HFFc6 (cell line): ENCODE results near the gene SENP7. TPM values are rescaled to one million over a fixed set of nuclear protein-coding genes. Genes with fewer than 3 reads are reported as not detected.
"Not testable (repeated sequence)": the region's sequence is repeated elsewhere in the genome, so short reads cannot be mapped to it uniquely, and the experiment has no call there.

Source experiments
- DNase-seq: peaks from one replicate; pipeline ENCODE4 v3.0.0-alpha.2; 2018
- H3K27ac Mint-ChIP-seq: 2 replicates; pipeline ENCODE4 v1.8.0; 2020; ENCODE audit warnings: mild to moderate bottlenecking, mixed read lengths
- H3K27me3 Mint-ChIP-seq: 2 replicates; pipeline ENCODE4 v1.8.0; 2021; ENCODE audit warnings: mild to moderate bottlenecking, moderate library complexity, mixed read lengths; ENCODE audit not compliant: insufficient read depth
- H3K36me3 Mint-ChIP-seq: 2 replicates; pipeline ENCODE4 v1.8.0; 2021; ENCODE audit warnings: low read depth, mixed read lengths
- H3K4me1 Mint-ChIP-seq: 2 replicates; pipeline ENCODE4 v1.8.0; 2020; ENCODE audit warnings: low read depth, mixed read lengths
- H3K4me3 Mint-ChIP-seq: 2 replicates; pipeline ENCODE4 v1.8.0; 2020; ENCODE audit warnings: mild to moderate bottlenecking, moderate library complexity, mixed read lengths
- H3K9me3 Mint-ChIP-seq: 2 replicates; pipeline ENCODE4 v1.8.0; 2020; ENCODE audit warnings: mild to moderate bottlenecking, mixed read lengths
- CTCF ChIP-seq: fragments of 200-600 bp; sonication (generic); IDR thresholded peaks from 2 replicates; pipeline ENCODE4 v1.5.0; 2021; ENCODE audit warnings: antibody characterized with exemption, mild to moderate bottlenecking
- total RNA-seq, 6 experiments: library from RNA; stranded (reverse); fragmentation: NEBNext Ultra II Directional; extraction: Animal tissue kit (Norgen Biotek cat#: 25700); gene quantifications; 2 replicates in 1 of 6; 3 replicates in 5 of 6; pipeline ENCODE4 v1.2.3, GENCODE V29; 2021

Gene SENP7
- total RNA-seq, 6 experiments from 2014 or later, result 4.1 to 6.7 (median 5.6) TPM

- H3K27me3 Mint-ChIP-seq, result no peaks in the 10 kb centered on the region
- TF ChIP-seq CTCF, result no peak
- no peaks in the 10 kb centered on the region for H3K4me1 Mint-ChIP-seq
- no peak for DNase-seq
- H3K9me3 Mint-ChIP-seq, result no peaks in the 10 kb centered on the region
- no peaks in the 10 kb centered on the region for H3K36me3 Mint-ChIP-seq
- no peak within 1 kb of the TSS for H3K27ac Mint-ChIP-seq
- H3K4me3 Mint-ChIP-seq, result no peak within 1 kb of the TSS
Measured at GRCh38 chr3:101320475-101320874, 192.5 kb downstream of the SENP7 start, which contains the start of gene IMPG2. IMPG2 (minus strand) TSS chr3:101320575; CDS start chr3:101320372, 203 bp downstream.

- Mint-ChIP-seq H3K27ac (no peak overlapping the region), H3K4me1 (no peaks in the 10 kb centered on the region), H3K9me3 (no peaks in the 10 kb centered on the region), H3K27me3 (no peaks in the 10 kb centered on the region), H3K36me3 (no peaks in the 10 kb centered on the region), H3K4me3 (no peak overlapping the region)
- no peak for DNase-seq
- TF ChIP-seq CTCF, result no peak
Measured at GRCh38 chr3:101319531-101319930, 193.5 kb downstream of the SENP7 start.

- Mint-ChIP-seq H3K9me3 (peaks cover 18% of the 10 kb centered on the region), H3K27me3 (no peaks in the 10 kb centered on the region), H3K27ac (no peak overlapping the region), H3K4me1 (peaks cover 14% of the 10 kb centered on the region), H3K4me3 (no peak overlapping the region), H3K36me3 (peaks cover 20% of the 10 kb centered on the region)
- no peak for TF ChIP-seq CTCF
- DNase-seq, result no peak
Measured at GRCh38 chr3:101312545-101312944, 200.5 kb downstream of the SENP7 start.

- peaks cover 14% of the 10 kb centered on the region for H3K4me1 Mint-ChIP-seq
- no peak for TF ChIP-seq CTCF
- H3K36me3 Mint-ChIP-seq, result peaks cover 24% of the 10 kb centered on the region
- H3K27me3 Mint-ChIP-seq, result no peaks in the 10 kb centered on the region
- no peak overlapping the region for H3K4me3 Mint-ChIP-seq
- peaks cover 22% of the 10 kb centered on the region for H3K9me3 Mint-ChIP-seq
- H3K27ac Mint-ChIP-seq, result no peak overlapping the region
- no peak for DNase-seq
Measured at GRCh38 chr3:101311676-101312075, 201.3 kb downstream of the SENP7 start.

GRCh38 chr3:101310978-101311375, 202.0 kb downstream of the SENP7 start:
- peaks cover 22% of the 10 kb centered on the region for H3K9me3 Mint-ChIP-seq
- TF ChIP-seq CTCF, result no peak
- H3K36me3 Mint-ChIP-seq, result peaks cover 24% of the 10 kb centered on the region
- no peaks in the 10 kb centered on the region for H3K27me3 Mint-ChIP-seq
- no peak overlapping the region for H3K4me3 Mint-ChIP-seq
- no peak overlapping the region for H3K27ac Mint-ChIP-seq
- DNase-seq, result no peak
- H3K4me1 Mint-ChIP-seq, result peaks cover 14% of the 10 kb centered on the region

- Mint-ChIP-seq H3K4me1 (peaks cover 17% of the 10 kb centered on the region), H3K36me3 (peaks cover 24% of the 10 kb centered on the region), H3K9me3 (peaks cover 22% of the 10 kb centered on the region)
- not testable (repeated sequence) for DNase-seq, H3K27me3 Mint-ChIP-seq, H3K27ac Mint-ChIP-seq, H3K4me3 Mint-ChIP-seq
Measured at GRCh38 chr3:101308147-101308772, 204.8 kb downstream of the SENP7 start.
